Measurements from ENCODE around the gene TRABD.
A peak's percentile ranks its signal among the peaks of the same experiment; 100 is the strongest.
"Not testable (repeated sequence)": the region's sequence is repeated elsewhere in the genome, so short reads cannot be mapped to it uniquely, and the experiment has no call there.

The TRABD gene

DNA sequence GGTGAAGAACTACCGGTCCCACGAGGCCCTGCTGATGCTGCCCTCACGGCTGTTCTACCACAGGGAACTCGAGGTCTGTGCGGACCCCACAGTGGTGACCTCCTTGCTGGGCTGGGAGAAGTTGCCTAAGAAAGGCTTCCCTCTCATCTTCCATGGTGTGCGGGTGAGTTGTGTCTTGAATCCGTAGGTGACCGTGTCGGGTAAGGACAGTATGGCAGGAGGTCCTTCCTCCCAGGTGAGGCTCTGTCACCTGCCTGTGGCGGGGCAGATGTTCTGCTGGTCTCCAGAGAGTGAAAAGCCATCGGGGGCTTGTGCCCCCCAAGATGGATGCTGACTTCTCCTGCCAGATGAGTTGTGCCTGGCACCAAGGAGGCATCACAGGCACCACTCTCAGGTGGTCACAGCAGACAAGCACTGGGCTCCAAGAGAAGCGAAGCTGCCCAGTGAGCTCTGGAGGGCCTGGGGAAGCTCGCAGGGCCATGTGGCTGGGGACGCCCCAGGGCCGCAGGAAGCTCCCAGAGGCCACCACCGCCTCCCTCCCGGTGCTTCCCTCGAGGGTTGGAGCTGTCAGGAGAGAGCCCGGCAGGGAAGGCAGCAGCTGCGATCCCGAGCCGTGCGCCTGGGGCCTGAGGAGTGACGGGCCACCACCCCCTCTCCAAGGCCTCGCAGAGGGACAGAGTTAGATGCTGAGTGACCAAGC lies 32.5 kb upstream of the TRABD start:
- no peak for DNase-seq

DNA sequence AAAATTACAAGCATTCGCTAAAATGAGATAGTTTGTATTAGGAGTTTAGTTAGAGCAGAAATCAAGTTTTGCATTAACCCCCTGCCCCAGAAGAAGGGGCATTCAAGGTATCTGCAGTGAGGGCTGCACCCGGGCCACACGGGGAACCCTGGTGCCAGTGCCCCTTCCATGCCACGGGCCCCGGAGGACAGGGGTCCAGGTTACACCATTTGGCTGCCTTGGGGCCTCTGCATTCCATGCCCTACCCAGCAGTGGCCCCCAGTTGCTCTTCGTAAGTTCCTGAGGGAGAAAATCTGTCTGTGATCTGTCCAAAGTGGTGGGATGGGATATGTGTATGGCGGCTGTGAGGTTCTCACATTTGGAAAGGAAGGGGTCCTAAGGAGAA lies 32.0 kb upstream of the TRABD start:
- DNase-seq = no peak

DNA sequence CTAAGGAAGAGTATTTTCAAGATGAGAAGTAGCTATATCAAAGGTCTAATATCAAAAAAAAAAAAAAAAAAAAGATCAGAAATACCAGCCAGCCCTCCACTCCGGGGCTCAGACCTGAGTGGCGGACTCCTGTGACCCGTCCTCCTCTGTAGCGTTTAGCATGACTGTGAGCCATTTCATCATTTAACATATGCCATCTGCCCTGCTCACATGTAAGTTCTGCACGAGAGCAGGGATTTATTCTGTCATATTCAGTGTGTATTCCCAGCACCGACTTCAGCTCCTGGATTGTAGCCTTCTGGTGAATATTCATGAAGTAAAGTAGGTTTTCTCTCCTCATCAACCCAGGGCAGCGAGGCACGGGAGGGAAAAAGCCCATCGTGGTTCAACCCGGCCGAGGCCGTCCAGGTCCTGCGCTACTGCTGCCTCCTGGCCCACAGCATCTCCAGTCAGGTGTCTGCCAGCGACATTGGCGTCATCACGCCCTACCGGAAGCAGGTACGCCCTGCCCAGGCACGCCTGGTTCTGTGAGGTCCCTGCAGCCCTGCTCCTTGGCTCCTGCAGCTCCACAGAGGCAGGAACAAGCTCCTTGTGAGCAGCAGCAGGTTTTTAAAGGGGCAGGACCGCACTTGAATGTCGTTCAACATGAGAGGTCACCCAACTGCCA lies 27.9 kb upstream of the TRABD start:
- no peak for DNase-seq

DNA sequence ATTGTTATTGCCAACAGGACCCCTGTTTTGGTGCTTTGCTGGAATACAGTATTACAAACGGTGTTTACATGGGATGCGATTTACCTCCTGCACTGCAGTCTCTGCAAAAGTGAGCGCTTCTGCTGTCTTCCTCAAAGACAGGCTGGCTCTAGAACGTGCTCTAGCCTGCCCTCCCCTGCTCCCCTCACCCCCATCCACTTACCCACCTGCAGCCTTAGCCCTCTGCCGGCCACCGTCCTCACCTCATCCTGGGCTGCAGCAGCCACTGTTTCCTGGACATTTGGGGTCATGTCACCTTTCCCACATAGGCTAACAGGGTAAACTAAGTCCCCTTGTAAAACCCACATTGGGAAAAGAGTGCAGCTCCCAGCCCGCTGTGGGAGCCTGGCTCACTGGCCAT lies 24.8 kb upstream of the TRABD start:
- no peak for DNase-seq

DNA sequence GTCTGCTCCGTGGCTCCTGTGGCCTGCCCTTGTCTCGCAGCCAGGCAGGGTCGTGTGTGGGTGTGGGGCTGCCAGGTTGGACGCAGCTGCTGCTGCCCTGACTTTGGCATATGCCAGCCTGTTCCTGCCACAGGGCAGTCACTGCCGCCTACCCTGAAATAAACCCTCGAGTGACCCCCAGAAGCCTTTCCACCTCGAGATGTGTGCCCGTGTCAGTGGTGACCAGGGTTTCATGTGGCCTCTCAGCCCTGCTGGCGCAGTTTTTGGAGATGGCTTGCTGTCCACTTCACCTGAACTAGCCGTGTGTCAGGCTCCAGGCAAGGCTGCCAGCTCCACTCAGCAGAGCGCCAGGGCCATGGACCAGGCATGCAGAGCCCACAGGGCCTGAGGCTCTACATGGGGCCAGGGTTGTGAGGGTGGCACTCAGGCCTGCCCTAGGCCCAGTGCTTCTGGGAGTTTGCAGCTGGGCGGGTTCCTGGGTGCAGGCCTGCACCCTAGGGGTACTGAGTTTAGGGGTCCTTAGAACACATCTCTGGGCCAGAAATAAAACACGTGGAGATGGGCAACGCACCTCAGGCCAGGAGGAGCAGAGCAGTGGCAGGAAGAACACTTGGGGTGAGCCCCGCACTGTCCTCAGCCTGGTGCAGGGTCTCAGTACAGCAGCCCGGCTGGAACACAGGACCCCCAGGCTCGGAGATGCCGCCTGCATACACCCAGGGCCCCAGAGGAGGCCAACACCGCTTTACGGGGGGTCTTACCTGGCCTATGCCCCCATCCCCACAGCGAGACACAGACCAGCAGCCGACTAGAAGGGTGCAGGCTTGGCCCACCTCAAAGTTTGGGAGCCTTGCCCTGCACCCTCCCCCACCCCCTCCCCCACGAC lies 24.0 kb upstream of the TRABD start:
- no peak for DNase-seq

DNA sequence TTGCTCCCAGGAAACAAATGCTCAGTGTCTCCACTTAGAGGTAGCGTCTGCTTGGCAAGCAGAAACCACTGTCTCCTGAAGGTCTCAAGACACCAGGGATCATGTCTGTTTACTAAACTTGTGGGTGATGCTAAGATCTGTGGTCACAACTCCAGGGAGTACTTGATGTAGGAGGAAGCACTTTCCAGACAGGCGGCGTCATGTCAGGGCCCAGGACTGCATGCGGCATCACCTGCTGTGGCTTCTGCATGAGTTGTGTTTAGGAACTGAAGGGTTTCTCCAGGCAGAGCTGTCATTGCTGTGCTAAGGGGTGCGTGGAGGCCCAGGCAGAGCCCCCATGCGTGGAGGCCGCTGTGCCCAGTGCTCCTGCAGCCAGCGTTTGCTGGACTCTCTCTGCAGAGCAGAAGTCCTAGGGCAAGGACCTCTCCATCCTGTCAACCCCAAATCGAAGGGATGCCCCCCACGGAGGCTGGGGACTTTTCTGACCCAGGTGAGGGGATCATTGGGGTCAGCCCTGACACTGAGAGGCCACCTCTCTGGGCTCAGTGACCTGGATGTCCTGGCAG lies 23.2 kb upstream of the TRABD start:
- no peak for DNase-seq

DNA sequence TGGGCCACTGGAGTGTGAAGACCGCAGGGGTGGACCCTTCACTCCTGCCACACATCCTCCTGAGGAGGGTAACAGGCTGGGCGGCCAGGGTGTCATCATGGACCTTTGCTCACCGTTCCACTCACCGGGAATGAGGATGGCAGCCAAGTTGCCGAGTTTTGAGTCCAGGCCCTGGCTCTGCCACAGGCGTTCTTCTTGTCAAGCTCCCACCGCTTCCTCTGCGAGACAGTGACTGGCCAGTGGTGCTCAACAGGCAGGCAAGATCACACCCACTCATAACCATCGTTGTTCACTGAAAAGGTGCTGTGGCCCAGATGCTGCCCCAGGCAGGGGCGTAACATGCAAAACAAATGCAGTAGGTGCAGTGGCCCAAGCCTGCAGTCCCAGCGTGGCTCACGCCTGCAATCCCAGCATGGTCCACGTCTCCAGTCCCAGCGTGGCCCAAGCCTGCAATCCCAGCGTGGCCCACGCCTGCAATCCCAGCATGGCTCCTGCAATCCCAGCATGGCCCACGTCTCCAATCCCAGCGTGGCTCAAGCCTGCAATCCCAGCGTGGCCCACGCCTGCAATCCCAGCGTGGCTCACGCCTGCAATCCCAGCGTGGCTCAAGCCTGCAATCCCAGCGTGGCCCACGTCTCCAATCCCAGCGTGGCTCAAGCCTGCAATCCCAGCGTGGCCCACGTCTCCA lies 20.1 kb upstream of the TRABD start:
- no peak for DNase-seq

DNA sequence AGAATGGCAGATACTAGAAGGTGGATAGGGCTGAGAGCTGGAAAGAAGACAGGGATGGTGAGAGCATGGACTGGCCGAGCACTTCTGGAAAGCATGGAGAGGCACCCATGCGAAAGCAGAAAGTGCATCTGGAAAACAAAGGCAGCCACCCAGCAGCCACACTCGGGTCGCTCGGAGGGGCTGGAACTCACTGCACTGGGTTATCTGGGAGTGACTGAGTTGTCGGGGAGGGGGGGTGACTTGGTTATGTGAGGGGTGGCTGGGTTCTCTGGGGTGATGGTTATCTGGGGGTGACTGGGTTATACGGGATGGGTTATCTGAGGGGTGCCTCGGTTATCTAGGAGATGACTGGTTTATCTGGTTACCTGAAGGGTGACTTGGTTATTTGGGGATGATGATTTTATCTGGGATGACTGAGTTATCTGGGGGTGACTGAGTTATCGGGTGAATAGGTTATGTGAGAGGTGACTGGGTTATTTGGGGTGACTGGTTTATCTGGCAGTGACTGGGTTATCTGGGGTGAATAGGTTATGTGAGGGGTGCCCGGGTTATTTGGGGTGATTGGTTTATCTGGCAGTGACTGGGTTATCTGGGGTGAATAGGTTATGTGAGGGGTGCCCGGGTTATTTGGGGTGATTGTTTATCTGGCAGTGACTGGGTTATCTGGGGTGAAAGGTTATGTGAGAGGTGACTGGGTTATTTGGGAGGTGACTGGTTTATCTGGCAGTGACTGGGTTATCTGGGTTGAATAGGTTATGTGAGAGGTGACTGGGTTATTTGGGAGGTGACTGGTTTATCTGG lies 17.8 kb upstream of the TRABD start:
- DNase-seq = no peak

DNA sequence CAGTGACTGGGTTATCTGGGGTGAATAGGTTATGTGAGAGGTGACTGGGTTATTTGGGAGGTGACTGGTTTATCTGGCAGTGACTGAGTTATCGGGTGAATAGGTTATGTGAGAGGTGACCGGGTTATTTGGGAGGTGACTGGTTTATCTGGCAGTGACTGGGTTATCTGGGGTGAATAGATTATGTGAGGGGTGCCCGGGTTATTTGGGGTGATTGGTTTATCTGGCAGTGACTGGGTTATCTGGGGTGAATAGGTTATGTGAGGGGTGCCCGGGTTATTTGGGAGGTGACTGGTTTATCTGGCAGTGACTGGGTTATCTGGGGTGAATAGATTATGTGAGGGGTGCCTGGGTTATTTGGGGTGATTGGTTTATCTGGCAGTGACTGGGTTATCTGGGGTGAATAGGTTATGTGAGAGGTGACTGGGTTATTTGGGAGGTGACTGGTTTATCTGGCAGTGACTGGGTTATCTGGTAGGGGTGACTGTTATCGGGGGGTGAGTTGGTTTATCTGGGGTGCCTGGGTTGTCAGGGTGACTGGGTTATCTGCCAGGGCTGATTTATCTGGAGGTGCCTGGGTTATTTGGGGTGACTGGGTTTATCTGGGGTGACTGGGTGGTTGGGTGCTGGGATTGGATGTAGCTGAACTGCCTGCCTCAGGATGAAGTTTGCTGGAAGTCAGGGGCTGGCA lies 17.1 kb upstream of the TRABD start:
- DNase-seq = not testable (repeated sequence)

DNA sequence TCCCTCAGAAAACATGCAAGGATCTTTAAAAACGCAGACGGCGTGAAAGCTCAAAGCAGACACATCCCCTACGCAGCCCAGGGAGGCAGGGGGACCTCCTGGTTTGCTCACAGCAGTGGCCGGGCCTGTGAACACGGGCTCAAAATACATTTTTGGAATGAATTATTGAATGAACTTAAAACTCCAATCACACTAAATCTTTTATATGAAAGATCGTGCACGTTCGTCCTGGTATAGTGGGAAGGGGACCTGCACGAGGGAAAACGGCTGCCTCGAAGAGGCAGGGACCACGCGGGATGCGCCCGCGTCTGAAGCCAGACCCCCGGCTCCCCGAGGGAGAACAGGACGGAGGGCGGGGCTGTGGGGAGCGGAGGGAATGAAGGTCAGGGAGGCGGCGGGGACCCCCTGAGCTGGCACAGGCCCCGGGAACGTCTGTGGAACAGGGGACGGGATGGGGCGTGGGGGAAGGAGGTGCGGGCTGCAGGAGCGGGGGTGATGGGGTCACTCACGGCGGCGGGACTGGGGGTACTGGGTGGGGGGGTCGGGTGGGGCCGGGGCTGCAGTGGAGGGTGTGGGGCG lies 16.4 kb upstream of the TRABD start:
- DNase-seq = no peak

DNA sequence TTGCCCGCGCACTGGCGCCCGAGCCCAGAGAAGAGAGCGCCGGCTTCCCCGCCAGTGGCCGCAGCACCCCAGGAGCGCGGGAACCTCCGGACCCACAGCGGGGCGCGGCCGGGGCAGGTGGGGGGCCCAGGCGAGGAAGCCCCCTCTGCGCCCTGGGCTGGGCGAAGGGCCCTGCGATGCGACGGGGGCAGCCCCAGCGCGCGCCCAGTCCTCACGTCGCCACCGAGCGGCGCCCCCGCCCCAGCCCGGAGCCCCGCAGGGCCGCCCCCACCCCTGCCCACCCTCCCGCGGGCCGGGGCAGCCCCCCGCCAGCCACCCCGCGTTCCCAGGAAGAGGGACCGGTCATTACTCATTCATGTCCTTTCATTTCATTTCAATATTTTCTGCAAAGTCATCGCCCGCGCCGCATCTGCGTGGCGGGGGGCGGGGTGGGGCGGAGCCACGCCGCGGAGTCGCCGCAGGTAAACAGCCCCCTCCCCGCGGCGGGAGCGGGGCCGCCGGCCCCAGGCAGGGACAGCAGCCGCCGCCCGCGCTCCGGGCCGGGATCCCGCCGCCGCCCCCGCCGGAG lies 15.9 kb upstream of the TRABD start:
- DNase-seq = no peak

DNA sequence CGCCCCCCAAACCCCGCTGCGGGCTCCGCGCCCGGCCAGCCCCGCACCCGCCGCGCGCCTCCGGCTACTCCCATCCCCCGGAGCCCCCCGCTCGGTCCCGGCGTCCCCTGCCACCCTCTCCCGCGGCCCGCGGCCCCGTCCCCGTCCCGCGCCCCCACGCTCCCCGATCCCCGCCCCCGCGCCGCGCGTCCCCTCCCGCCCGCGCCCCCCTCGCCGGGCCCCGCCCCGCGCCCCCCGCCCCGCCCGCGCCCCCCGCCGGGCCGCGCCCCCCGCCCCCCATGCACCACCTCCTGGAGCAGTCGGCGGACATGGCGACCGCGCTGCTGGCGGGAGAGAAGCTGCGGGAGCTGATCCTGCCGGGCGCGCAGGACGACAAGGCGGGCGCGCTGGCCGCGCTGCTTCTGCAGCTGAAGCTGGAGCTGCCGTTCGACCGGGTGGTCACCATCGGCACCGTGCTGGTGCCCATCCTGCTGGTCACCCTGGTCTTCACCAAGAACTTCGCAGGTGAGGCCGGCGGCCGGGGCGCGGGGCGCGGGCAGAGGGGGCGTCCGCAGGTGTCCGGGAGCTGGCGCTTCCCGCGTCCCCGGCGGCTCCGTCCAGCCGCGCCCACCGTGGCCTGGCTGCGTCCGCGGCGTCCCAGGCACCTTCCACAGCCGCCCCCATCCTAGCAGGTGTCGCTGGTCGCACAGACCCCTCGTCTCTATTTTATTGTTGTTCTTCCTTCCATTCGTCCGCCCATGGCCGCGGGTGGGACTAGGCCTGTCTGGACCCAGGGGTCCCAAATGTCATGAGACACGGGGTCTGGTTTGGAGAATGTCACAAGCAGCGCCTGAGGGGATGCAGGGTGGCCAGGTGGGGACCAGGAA lies 15.0 kb upstream of the TRABD start, which contains the start of gene PANX2:
TSS of gene PANX2 (plus strand) at position 279 of the 866 bp plus-strand sequence. CDS start at position 279, 0 bp downstream.
- DNase-seq = no peak

DNA sequence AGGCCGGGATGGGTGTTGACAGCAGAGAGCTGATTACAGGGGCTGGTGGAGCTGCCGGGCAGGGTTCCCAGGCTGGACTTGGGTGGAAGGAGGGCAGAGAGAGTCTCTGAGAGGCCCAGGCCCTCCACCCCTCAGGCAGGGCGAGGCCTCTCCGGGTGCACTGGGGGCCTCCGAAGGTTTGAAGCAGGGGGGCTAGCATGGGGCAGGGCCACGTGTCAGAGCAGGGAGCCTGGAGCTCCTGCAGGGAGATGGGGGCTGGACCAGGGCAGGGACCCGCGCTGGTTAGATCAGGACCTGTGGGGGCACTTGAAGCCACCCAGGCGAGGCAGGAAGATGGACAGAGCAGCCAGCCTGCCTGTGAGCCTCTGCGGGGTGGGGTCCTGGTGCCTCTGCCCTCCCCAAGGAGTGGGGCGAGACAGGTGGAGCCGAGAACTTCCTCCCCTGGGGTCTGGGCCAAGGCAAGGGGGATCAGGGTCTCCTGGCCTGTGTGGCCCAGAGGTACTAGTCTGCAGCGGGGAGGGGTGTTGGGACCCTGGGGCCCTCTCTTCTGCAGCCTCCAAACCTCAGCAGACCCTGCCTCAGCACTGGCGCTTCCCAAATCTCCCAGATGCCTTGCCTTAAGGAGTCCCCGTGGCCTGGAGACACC lies 14.3 kb upstream of the TRABD start:
- DNase-seq = no peak

DNA sequence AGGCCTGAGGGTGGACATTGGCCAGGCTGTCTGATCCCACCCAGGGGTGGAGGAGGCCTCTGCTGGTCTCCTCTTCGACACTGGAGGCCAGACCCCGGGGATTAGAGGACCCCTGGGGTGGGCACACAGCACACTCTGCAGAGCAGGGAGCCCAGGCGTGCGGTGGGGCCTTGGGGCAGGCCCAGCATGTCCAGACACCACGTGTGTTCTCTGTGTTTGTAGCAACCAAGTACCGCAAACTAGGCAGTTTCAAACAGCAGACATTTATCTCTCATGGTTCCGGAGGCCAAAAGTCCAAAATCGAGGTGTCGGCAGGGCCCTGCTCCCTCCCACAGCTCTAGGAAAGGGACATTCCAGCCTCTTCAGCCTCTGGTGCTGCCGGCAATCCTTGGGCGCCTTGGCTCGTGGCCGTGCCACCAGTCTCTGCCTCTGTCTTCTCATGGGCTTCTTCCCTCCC lies 13.7 kb upstream of the TRABD start:
- no peak for DNase-seq

DNA sequence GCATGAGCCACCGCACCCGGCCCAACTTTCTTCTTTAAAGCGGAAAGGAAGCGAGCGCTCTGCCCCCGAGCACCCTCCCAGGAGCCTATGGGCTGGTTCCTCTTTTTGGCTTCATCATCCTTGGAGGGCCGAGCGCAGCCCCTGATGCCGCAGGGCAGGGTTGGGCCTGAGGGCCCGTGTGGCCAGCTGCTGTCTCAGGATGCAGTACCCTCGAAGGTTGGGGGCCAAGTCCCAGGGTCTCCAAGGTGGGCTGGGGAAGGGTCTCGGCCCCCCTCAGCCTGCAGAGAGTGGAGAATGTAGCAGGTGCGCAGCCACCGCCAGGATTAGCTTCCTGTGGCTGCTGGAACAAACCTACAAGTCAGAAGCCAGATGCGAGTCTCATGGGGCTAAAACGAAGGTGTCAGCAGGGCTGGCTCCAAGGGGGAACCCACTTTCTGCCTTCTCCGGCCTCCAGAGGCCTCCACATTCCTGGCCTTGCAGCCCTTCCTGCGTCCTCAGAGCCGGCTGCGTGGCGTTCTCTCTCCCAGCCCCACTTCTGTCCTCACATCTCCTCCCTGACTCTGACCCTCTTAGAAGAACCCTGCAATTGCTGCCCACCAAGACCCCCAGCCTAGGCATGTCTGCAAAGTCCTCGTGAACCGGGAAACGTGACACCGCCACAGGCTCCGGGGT lies 12.3 kb upstream of the TRABD start:
- DNase-seq = peak; percentile 44 to 68

DNA sequence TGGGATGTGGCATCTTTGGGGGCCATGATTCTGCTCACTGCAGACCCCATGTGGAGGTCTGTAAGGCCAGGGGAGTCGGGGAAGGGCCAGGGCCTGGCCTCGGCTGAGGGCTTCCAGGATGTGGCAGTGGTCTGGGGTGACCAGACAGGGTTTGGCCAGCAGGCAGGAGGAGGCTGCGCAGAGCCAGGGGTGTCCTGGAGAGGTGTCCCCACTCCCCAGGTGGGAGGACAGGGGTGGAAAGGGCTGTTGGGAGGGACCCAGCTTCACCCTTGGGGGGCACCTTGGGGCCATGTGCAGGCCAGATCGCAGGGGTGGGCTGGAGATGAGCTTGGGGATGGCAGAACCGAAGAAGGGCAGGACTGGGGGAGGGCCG lies 11.7 kb upstream of the TRABD start:
- no peak for DNase-seq

DNA sequence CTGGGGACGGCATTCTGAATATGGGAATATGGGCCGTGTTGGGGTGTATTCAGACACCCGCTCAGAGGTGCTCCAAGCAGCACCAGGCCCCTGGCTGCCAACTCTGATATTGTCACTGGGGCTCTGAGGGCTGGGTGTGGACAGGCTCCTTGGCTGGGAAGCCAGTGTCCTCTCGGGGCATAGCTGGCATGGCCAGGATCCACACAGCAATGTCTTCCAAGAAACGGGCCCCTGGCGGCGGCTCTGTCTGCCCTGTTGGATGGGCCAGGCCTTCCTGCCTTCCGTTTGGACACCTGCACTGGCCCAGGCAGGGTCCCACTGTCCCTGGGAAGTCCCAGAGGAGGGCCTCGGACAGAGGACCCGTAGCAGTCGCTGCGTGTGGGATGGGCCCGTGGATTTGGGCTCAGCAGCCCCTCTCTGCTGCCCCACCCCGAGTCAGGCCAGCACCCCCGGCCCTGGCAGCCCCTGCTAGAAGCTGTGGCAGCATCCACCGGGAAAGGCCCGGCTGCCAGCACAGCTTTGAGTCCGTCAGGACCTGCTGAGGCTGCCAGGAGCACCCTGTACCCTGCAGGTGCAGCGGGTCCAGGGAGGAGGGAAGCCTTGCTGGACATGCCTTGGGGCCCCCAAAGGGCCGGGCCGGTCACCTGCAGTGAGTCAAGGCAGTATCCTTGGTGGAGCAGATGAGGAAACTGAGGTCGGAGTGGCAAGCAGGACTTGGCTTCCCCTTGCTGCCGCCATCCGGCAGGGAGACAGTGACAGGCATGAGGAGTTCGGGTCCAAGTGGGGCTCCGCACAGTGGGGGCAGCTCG lies 11.1 kb upstream of the TRABD start:
- DNase-seq = no peak

DNA sequence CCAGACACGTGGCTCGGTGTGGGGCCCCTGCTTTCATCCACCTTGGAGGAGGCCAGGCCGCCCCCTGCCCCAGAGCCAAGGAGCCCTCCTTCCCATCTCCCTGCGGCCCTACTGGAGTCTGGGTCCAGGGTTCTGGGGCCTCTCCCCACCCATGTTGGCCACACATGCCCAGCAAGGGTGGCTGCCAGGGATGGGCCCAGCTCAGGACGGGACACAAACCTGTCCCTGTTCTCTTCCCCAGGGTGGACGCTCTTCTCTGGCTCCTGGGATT lies 10.6 kb upstream of the TRABD start:
- DNase-seq = no peak
